GM21423 (cell line): Measurements from ENCODE around the gene IL27RA.

Source experiments
- ATAC-seq: cut with Tn5 transposase; IDR thresholded peaks from one replicate; pipeline ENCODE4 v1.9.1; 2021; ENCODE audit warnings: mild to moderate bottlenecking, moderate library complexity; ENCODE audit not compliant: unreplicated experiment

The IL27RA gene

DNA sequence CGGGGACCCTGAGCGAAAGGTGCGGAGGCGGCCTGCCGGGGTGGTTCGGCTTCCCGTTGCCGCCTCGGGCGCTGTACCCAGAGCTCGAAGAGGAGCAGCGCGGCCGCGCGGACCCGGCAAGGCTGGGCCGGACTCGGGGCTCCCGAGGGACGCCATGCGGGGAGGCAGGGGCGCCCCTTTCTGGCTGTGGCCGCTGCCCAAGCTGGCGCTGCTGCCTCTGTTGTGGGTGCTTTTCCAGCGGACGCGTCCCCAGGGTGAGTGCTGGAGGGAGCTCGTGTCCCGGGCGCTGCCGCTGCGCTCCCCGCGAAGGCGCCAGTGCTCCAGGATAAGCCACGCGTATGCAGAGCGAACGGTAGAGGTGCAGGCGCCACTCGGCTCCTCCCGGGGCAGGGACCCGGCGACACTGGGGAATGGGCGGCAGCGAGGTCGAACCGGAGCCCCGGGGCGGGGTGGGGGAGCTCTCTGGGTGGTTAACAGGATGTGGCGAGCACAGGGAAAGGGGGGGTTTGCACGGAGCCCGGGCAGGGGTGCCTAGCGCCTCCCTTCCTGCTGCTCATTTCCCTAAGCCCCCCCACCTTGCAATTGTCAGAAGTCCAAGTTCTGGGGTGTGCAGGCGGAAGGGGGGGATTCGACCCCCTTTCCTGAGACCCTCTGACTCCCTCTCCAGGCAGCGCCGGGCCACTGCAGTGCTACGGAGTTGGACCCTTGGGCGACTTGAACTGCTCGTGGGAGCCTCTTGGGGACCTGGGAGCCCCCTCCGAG lies at the start of gene IL27RA:
IL27RA (plus strand) TSS at position 44 of the 762 bp plus-strand sequence; CDS start at position 155, 111 bp downstream.
- ATAC-seq = peak; percentile 60

DNA sequence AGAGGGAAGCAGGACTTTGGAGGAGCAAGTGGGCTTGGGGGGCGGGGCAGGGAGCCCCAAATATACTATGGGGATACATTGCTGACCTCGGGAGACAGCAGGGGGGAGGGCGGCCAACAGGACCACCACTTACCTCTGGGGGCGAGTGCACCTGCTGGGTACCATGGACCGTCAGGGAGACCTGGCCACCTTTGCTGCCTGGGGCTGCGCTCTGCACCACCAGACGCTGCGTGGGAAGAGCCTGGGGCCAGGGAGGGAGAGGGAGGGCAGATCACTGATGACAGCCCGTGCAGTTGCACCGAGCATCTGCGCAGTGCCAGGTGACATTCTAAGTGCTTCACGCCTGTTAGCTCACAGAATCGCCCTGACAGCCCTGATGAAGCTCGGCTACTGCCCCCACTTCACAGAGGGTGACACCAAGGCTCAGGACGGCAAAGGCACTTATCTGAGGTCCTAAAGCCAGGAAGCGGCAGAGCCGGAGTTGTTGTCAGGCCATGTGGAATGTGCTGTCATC lies 49.5 kb upstream of the IL27RA start:
- no peak for ATAC-seq

GRCh38 chr19:13982773-13983172 lies 48.8 kb upstream of the IL27RA start:
- no peak for ATAC-seq

- ATAC-seq = no peak
These were observed 48.2 kb upstream of the IL27RA start for GRCh38 chr19:13983213-13983889.

DNA sequence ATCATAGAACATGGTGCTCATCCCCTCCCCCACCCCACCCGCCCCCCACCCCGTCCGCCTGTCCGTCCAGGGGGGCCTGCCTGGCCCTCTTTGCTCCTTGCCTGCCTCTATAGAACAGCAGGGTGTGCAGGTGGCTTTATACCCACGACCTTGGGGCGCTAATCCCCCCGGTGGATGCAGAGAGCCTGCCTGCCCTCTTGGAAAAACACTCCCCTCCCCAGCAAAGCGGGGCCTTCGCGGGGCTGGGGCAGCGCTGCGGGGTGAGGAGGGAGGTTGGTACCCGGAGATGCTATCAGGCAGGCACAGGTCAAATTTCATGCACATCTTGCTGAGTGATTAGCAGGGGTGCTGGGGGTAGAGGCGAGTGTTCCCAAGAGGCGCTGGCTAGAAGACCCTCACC lies 47.4 kb upstream of the IL27RA start:
- ATAC-seq = no peak

DNA sequence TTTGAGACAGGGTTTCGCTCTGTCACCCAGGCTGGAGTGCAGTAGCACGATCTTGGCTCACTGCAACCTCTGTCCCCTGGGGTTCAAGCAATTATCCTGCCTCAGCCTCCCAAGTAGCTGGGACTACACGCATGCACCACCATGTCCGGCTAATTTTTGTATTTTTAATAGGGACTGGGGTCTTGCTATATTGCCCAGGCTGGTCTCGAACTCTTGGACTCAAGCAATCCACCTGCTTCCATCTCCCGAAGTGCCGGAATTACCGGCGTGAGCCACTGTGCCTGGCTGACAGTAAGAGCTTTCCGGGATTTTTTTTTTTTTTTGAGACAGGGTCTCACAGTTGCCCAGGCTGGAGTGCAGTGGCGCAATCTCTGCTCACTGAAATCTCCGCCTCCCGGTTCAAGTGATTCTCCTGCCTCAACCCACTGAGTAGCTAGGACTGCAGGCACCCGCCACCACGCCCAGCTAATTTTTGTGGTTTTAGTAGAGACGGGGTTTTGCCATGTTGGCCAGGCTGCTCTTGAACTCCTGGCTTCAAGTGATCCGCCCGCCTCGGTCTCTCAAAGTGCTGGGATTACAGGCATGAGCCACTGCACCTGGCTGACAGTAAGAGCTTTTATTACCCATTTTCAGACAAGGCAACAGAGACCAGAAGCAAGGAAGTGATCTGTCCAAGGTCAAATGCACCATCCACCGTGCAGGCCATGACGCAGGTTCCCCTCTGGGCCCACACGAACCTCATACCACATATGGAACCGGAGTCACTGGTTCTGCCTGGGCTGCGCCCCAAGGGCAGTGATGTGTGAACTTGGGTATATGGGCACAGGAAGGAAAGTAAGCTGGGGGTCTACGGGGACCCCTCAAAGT lies 46.5 kb upstream of the IL27RA start:
- ATAC-seq = no peak

GRCh38 chr19:13985771-13986347 lies 45.7 kb upstream of the IL27RA start:
- ATAC-seq = peak; percentile 17

GRCh38 chr19:13986348-13986904 lies 45.1 kb upstream of the IL27RA start:
- peak; percentile 82 for ATAC-seq

- no peak for ATAC-seq
These were observed 44.3 kb upstream of the IL27RA start for GRCh38 chr19:13987101-13987890.

- ATAC-seq = no peak
These were observed 42.1 kb upstream of the IL27RA start for GRCh38 chr19:13989487-13989886.

GRCh38 chr19:13990085-13990484 lies 41.5 kb upstream of the IL27RA start:
- no peak for ATAC-seq

DNA sequence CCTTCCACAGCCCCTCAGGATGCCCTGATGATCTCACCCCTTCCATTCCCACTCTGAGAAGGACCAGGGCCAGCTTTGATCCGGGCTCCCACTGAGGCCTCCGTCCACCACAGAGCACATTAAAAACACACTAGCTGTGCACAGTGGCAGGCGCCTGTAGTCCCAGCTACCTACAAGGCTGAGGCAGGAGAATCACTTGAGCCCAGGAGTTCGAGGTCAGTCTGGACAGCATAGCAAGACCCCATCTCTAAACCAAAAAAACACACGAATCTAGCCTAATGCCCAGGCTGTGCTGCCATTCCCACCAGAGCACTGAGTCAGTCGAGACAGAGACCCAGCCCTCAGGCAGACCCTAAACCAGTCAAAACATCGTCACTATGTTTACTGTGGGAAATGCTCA lies 39.5 kb upstream of the IL27RA start:
- ATAC-seq = no peak

DNA sequence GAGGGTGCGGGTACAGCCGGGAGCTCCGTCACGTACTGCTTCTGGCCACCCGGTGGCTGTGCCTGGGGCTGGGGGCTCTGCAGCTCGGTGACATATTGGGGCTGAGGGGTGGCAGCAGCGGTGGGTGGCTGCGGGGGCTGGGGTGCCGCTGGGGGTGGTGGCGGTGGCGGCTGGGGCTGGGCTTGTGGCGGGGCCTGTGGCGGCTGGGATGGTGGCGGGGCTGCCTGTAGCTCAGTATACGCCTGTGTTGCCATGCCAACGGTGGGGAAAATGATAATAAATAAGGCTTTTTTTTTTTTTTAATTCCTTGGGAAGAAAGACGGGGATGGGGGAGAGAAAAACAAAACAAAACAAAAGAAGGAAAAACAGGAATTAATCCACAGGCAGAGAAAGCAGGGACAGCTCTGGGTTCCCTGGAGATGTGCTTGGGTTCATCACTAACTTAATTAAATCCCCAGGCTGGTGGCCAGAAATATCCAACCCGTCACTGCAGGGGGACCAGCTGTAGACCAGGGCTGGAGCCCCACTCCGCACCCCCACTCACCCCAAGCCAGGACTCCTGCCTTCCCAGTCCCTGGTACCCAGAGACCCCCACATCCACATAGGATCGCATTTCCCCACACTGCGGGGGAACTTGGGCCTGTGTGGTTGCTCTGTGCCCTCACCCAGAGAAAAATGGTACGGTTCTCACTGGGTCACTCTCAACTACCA lies 37.8 kb upstream of the IL27RA start:
- ATAC-seq = no peak

DNA sequence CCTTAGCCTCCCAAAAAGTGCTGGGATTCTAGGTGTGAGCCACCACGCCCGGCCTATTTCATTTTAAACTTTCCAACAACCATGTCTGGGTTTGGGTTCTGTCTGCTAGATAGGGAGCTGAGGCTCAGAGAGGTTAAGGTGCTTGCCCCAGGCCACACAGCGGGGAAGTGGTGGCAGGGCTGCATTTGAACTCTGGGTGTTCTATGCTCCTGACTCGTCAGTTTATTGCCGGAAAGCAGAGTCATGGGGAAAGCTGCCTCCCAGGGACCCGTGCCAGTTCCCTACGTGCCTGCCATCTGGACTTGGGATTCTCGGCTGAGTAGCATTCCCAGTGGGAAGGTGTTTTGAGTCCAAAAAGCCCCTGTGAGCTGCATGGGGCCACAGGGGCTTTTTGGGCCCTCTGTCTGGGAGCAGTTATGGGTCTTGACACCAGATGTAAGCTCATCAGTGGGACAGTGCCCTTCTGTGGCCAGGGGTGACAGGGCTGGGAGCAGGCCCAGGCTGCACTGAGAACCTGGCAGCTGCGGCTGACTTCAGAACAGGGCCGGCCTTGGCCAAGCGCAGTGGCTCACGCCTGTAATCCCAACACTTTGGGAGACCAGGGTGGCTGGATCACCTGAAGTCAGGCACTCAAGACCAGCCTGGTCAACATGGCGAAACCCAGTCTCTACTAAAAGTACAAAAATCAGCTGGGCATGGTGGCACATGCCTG lies 36.4 kb upstream of the IL27RA start:
- no peak for ATAC-seq

DNA sequence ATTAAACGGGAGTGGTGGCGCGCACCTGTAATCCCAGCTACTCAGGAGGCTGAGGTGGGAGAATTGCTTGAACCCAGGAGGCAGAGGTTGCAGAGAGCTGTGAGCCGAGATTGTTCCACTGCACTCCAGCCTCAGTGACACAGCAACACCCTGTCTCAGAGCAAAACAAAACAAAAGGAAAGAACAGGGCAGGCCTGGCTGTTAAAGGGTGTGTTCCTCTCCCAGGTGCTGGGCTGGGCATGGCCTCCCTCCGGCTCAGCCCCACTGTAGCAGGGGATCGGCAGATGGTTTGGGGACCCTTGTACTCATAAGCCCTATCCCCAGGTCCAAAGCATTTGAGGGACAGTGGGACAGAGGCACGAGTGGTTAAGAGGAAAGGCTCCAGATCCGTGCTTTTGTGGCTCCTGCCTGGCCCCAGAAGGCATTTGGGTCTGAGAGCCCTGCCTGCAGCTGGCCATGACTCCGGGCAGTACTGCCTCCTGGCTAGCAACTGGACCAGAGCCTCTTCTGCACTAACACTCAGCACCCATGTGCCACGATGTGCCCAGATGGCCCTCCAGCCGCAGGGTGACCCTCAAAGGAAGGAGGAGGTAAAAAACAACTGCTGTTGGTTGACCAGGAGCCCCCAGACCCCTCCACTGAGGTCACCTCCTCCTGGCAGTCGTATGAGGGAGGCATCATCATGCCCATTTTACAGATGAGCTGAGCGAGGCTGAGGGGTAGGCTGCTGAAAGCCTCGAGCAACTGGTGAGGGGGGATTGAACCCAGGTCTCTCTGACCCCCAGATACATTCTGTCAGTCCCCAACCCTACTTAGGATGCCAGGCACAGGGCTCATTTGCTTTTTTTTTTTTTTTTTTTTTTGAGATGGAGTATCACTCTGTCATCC lies 35.4 kb upstream of the IL27RA start:
- ATAC-seq = no peak

- no peak for ATAC-seq
These were observed 34.5 kb upstream of the IL27RA start for GRCh38 chr19:13996928-13997630.

DNA sequence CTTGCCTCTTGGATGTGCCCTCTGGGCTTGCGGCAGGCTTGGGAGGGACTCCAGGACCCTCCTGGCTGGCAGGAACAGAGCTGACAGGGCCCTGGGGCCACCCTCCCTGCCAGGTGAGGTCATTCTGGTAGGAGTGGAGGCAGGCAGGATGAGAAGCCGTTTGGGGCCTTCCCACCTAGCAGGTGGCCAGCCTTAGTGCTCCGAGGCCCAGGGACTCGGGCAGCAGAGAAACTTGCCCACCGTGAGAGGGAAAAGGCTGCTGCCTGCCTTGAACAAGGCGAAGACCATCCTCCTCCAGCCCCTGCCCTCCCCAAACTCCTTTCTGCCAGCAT lies 34.0 kb upstream of the IL27RA start:
- no peak for ATAC-seq
